Measurements from ENCODE around the gene DCUN1D2. TPM values are rescaled to one million over a fixed set of nuclear protein-coding genes. Genes with fewer than 3 reads are reported as not detected.

DCUN1D2 gene
- polyA plus RNA-seq, 1 donor = 38.3 TPM

- no peak for DNase-seq
Measured at GRCh38 chr13:113422807-113423519, 67.5 kb downstream of the DCUN1D2 start.

GRCh38 chr13:113421673-113422270 lies 68.7 kb downstream of the DCUN1D2 start:
- no peak for DNase-seq

DNA sequence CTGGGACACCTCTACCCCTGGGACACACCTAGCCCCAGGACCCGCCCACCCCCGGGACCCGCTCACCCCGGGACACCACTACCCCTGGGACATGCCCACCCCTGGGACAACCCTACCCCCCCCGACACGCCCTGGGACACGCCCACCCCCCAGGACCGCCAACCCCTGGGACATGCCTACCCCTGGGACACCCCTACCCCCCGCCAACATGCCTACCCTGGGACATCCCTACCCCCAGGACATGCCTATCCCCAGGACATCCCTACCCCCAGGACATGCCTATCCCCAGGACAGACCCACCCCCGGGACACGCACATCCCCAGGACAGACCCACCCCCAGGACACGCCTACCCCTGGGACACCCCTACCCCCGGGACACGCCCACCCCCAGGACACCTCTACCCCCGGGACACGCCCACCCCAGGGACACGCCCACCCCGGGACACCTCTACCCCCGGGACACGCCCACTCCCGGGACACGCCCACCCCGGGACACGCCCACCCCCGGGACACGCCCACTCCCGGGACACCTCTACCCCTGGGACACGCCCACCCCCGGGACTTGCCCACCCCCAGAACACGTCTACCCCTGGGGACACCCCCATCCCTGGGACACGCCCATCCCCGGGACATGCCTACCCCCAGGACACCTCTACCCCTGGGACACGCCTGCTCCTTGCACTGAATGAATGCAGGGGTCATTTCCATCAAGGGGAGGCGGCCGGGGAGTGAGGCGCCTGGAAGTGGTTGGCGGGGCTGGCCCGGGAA lies 69.5 kb downstream of the DCUN1D2 start:
- DNase-seq = no peak

DNA sequence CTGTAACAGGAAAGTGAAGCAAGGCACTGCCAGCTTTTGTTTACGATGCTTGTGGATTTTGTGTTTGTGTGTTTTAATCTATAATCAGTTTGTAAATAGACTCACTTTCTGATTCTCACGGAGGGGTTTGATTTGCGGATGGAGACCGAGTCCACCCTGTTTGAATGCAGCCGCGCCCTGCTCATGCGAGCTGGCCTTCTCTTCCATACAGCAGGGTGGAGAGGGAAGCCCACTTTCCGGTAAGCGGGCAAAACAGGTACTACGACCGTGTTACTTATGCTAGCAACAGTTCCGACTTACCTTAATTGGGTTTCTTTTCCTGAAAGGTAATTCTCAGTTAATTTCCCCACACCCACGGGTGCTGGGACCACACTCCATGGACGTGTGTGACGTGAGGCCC lies 70.3 kb downstream of the DCUN1D2 start:
- no peak for DNase-seq

GRCh38 chr13:113419531-113420193 lies 70.8 kb downstream of the DCUN1D2 start:
- DNase-seq = no peak

DNA sequence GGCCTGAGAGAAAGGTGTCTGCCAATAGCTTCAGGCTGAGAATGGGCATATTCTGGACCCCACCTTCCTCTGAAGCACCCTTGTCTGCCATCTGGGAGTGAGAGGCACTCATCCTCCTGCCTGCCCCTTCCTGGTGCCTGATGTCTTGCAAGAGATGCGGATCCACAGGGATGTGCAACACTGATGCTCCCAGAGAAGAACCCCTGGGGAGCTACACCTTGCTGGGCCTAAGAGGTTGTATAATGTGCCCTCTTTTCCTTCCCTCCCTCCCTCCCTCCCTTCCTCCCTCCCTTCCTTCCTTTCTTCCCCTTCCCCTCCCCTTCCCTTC lies 71.8 kb downstream of the DCUN1D2 start:
- no peak for DNase-seq

- no peak for DNase-seq
Measured at GRCh38 chr13:113417836-113418721, 72.4 kb downstream of the DCUN1D2 start.

- no peak for DNase-seq
Measured at GRCh38 chr13:113417008-113417751, 73.3 kb downstream of the DCUN1D2 start.

GRCh38 chr13:113415825-113416224 lies 74.7 kb downstream of the DCUN1D2 start:
- DNase-seq = no peak

DNA sequence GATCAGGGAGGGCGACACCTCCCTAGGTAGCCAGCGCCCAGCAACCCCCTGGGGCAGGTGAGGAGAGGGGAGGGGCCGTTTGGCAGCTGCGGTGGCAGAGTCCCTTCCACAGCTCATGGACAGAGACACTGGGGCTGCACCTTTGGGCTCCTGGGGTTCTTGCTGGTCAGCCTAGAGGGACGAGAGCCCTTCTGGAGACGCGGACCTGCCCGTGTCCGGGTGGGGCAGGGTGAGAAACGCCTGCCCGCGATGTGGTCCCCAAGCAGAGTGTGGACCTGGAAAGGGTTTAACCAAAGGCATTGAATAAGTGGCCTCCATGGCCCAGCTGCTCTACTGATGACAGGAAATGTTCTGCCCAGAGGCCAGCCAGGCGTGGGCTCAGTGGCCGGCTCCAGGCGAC lies 75.5 kb downstream of the DCUN1D2 start:
- DNase-seq = no peak

GRCh38 chr13:113414335-113414734 lies 76.2 kb downstream of the DCUN1D2 start:
- DNase-seq = no peak

DNA sequence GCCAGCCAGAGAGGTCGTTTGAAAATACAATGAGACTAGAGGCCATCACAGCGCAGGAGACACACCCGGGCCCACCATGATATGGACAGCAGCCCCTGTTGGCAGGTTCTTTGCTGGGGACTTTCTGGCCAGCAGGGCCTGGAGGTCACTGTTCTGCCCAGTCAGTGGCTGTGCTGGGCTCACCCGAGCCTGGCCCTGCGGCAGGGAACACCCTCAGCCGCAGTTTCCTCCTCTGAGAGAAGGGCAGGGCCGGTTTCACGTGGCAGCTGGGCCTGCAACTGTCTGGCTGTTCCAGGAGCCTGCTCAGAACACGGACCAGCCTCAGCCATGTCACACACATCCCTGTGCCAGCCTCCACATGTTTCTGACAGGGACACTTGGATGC lies 76.6 kb downstream of the DCUN1D2 start:
- DNase-seq = no peak

DNA sequence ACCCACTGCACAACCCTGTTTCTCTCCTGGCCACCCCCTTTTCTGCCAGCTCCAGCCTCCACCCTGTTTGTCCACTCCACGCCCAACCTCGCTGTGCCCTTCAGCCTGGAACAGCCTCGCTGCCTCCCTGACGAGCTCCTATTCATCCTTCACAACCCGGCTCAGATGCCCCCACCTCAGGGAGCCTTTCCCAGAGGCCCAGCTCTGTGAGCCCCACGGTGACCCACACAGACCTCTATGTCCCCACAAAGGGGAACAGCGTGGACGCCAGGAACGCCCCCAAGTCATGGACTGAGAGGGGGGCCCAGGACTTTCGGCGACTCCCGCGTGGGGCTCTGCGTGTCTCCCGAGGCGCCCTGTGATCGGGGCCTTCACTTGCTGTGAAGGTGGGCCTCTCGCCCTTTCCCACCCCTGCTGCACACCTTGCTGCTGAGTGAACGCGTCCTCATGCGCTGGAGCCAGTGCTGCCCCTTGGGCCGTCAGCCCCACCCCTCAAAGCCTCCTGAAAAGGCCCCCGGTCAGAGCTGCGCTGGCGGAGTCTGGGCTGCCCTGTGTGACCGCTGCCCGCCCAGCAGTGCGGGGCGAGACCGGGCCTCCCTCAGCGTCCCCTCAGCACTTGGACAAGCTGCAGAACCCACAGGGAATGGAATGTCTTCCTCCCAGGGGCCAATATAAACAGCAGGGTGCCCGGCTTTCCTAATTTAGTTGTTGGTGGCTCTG lies 77.2 kb downstream of the DCUN1D2 start:
- DNase-seq = no peak

DNA sequence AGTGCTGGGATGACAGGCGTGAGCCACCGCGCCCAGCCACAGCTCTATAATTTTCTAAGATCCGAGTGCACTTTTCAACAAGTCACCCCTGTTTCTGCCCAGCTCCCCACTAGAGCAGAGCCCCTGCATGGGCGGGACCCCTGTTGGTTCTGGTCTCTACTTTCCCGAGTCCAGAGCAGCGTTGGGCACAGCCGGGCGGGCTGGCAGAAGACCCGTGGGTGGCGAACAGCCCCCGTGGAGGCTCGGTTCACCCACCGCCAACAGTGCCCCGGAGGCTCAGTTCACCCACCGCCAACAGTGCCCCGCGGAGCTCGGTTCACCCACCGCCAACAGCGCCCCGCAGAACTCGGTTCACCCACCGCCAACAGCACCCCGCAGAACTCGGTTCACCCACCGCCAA lies 78.1 kb downstream of the DCUN1D2 start:
- no peak for DNase-seq

GRCh38 chr13:113411216-113412023 lies 79.1 kb downstream of the DCUN1D2 start:
- DNase-seq = no peak

DNA sequence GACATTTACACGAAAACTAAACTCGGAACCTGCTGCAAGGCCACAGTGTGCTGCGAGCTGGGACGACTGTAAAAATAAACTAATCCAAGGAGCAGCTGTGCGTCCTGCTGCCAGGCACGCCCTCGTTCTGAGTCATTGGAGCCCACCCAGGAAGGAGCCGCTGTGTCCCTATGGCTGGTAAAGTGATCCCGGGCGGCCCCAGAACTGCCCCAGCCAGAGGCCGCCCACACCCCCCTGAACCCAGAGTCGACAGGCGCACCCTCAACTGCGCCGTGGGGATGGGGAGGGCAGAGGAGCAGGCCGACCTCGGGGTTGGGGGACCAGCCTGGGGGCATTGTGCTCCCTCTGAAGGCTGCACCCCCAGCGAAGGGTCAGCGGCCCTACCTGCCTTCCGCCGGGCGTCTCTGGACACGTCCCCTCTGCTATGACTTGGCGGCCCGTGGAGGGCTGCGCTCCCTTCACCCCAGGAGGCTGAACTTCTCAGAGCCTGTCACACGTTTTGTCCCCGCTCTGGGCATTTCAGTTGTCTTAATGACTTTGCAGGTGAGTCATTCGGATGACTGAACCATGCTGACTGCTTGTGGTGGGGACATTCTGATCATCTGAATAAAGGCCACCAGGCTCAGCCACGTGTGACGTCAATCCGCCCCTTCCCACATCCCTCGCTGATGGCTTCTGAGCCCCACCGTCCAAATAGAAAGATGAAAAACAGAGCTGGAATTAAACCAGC lies 79.9 kb downstream of the DCUN1D2 start:
- DNase-seq = peak; percentile 68

GRCh38 chr13:113408562-113408961 lies 81.9 kb downstream of the DCUN1D2 start:
- DNase-seq = no peak

DNA sequence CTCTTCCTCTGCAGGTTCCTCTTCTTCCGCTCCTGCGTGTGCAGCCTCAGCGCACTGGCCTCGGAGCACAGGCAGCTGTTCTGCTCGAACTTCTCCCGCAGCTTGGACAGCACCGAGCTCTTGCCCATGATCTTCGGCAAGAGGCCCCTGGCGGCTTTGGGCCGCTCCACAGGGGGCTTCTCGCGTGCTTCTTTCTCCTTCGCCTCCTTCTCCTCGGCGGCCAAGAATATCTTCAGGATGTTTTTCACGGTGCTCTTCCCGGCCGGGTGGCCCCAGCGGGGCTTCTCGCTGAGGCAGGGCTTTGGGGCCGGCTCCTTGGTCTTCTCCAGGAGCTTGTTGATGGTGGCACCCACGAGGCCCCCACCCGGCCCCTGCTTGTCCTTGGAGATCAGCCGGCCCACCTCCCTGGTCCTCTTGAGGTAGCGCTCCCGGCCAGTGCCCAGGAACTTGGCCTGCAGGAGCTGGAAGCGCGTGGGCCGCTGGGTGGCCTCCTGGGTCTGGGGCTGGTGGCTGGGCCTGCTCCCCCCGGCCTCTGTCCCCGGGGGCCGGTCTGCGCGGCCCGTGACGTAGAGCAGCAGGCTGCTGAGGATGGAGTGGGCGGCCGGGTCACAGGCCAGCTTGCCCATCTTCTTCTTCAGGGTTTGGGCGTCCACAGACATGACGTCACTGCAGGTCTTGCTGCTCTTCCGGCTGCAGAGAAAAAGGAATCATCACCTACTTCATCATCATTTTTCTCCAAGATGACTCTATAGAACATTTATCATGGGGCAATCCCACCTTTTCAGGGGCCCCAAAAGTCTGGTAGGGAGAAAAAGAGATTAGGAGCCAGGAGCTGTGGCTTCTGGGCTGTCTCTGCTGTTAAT lies 82.7 kb downstream of the DCUN1D2 start:
- no peak for DNase-seq

All from left kidney (tissue), 2 donors.